ENCODE measurements around the gene TGM2. TPM values are rescaled to one million over a fixed set of nuclear protein-coding genes. Genes with fewer than 3 reads are reported as not detected.

TGM2 gene
- total RNA-seq, 4 donors from 2014 or later, result 31.4 to 216 (median 145) TPM

- DNase-seq, result peak in 2 of 3 donors; percentile 13 to 37
- Histone ChIP-seq H3K36me3 (no peaks in the 10 kb centered on the region), H3K9me3 (no peaks in the 10 kb centered on the region), H3K27me3 (no peaks in the 10 kb centered on the region), H3K4me3 (no peak overlapping the region), H3K27ac (no peak overlapping the region), H3K4me1 (peaks cover 0 to 33% (median 3%) of the 10 kb centered on the region in 4 donors)
- TF ChIP-seq POLR2A (IDR thresholded peaks at IDR 0.05), result no peak
- TF ChIP-seq CTCF (IDR thresholded peaks at IDR 0.05), result no peak
Observed at GRCh38 chr20:38111366-38112232, 53.5 kb downstream of the TGM2 start.

- no peaks in the 10 kb centered on the region for H3K36me3 ChIP-seq
- H3K27me3 ChIP-seq, result no peaks in the 10 kb centered on the region
- peak in 2 of 3 donors; percentile 11 to 25 for DNase-seq
- peak overlapping the region; percentile 14 to 86 (median 66) for H3K27ac ChIP-seq
- H3K4me3 ChIP-seq, result no peak overlapping the region
- no peaks in the 10 kb centered on the region for H3K9me3 ChIP-seq
- peaks cover 0 to 33% (median 3%) of the 10 kb centered on the region in 4 donors for H3K4me1 ChIP-seq
- TF ChIP-seq POLR2A (IDR thresholded peaks at IDR 0.05) (no peak), CTCF (IDR thresholded peaks at IDR 0.05) (no peak)
Observed at GRCh38 chr20:38110525-38111178, 54.4 kb downstream of the TGM2 start.

GRCh38 chr20:38109591-38110524, 55.2 kb downstream of the TGM2 start:
- no peak for TF ChIP-seq CTCF (IDR thresholded peaks at IDR 0.05)
- TF ChIP-seq POLR2A (IDR thresholded peaks at IDR 0.05), result no peak
- H3K27ac ChIP-seq, result peak overlapping the region; percentile 14 to 86 (median 66)
- DNase-seq, result peak in 1 of 3 donors; percentile 82
- peaks cover 0 to 33% (median 3%) of the 10 kb centered on the region in 4 donors for H3K4me1 ChIP-seq
- no peaks in the 10 kb centered on the region for H3K36me3 ChIP-seq
- no peaks in the 10 kb centered on the region for H3K27me3 ChIP-seq
- H3K9me3 ChIP-seq, result no peaks in the 10 kb centered on the region
- H3K4me3 ChIP-seq, result no peak overlapping the region

GRCh38 chr20:38108986-38109541, 56.0 kb downstream of the TGM2 start:
- DNase-seq, result peak in 1 of 3 donors; percentile 79
- peaks cover 0 to 33% (median 3%) of the 10 kb centered on the region in 4 donors for H3K4me1 ChIP-seq
- no peak for TF ChIP-seq CTCF (IDR thresholded peaks at IDR 0.05)
- TF ChIP-seq POLR2A (IDR thresholded peaks at IDR 0.05), result no peak

More at GRCh38 chr20:38108986-38109541, 56.0 kb downstream of the TGM2 start:
- no peaks in the 10 kb centered on the region for H3K27me3 ChIP-seq
- H3K27ac ChIP-seq, result peak overlapping the region; percentile 39 to 86 (median 66)
- no peak overlapping the region for H3K4me3 ChIP-seq
- H3K36me3 ChIP-seq, result no peaks in the 10 kb centered on the region
- H3K9me3 ChIP-seq, result no peaks in the 10 kb centered on the region
